Pancreas (tissue), 10 donors: ENCODE results near the gene SGMS1. TPM values are rescaled to one million over a fixed set of nuclear protein-coding genes. Genes with fewer than 3 reads are reported as not detected.

ENCODE experiments used
- ATAC-seq, 4 donors: fragments of 200-7000 bp; cut with Tn5 transposase; one replicate each; pipeline versions ENCODE4 v1.8.0 to v1.9.1; 2020; ENCODE audit warnings: mild to moderate bottlenecking in 4 of 4, moderate library complexity in 4 of 4
- DNase-seq, 6 donors: peaks; one replicate each; pipeline ENCODE4 v3.0.0-alpha.2; 2020
- FAIRE-seq: peaks from 2 replicates; lab custom pipeline; 2012; peaks lifted over from hg19 to GRCh38; lab: Jason Lieb, UNC
- H3K27ac ChIP-seq, 4 donors: fragments of 200-600 bp; sonication (generic); 1 replicate in 3 of 4; 2 replicates in 1 of 4; pipeline versions ENCODE4 v1.5.0 to v1.8.0; 2020
- H3K27me3 ChIP-seq, 4 donors: fragments of 200-600 bp; one replicate each; pipeline ENCODE4 v1.8.0; 2021
- H3K36me3 ChIP-seq, 3 donors: fragments of 200-600 bp; sonication (generic) in 1 of 3; one replicate each; pipeline versions ENCODE4 v1.5.0 to v1.8.0; 2020 to 2021
- H3K4me1 ChIP-seq, 3 donors: fragments of 200-600 bp; one replicate each; pipeline ENCODE4 v1.8.0; 2021
- H3K4me3 ChIP-seq, 4 donors: fragments of 200-600 bp; sonication (generic) in 2 of 4; one replicate each; pipeline versions ENCODE4 v1.5.0 to v1.8.0; 2020 to 2021
- H3K9me3 ChIP-seq, 4 donors: fragments of 200-600 bp; one replicate each; pipeline ENCODE4 v1.8.0; 2021
- CTCF ChIP-seq, 4 donors: fragments of 200-600 bp; sonication (generic) in 3 of 4; IDR thresholded peaks; one replicate each; pipeline versions ENCODE4 v1.5.0 to v1.8.0; 2021; ENCODE audit warnings: antibody characterized with exemption in 4 of 4
- WGBS, 2 donors: extraction: QIAGEN DNeasy Blood & Tissue Kit; methylation state at CpG; one replicate each; pipeline ENCODE4 v1.1.7; 2013; 5-methylcytosine and 5-hydroxymethylcytosine counted together
- intact Hi-C, 3 donors: fragments of 100-400 bp; cut with DNase I; formaldehyde crosslinking; loops; one replicate each; pipeline versions ENCODE4 v1.11.1 to v1.14.2; 2022
- polyA plus RNA-seq, 2 donors: library from polyadenylated mRNA; stranded (reverse); fragments of 200-250 nt; gene quantifications; one replicate each; pipeline ENCODE4 v1.2.3, GENCODE V29; 2013
- total RNA-seq, 6 donors: library from RNA; stranded (reverse); fragmentation: NEBNext Ultra II Directional in 4 of 6; extraction: Animal tissue kit (Norgen Biotek cat#: 25700) in 4 of 6; gene quantifications; one replicate each; pipeline versions ENCODE4 v1.2.1 to v1.2.4, GENCODE V29; 2021 to 2023
- donor health status: healthy with polysubstance abuse.
- donor health status: DM: no; HTN: no; CAD: no; lungs with moderate emphysema.
- donor health status: DM: no; HTN: no; CAD: no.
- donor health status: control.
- donor health status: control.
- donor health status: Bipolar disorder and iron deficiency.
- donor health status: DM: yes; HTN: yes; CAD: no.
- donor health status: DM: no; HTN: no; CAD: no.
- donor health status: DM: no; HTN: no; CAD: no.
- donor health status: DM: yes; HTN: yes; CAD: no.

The SGMS1 gene
- total and polyA plus RNA-seq, 8 donors = 4.8 to 21.6 (median 13.2) TPM

GRCh38 chr10:50604049-50604640 is 19.6 kb downstream of the SGMS1 start:
- no peak for DNase-seq
- Histone ChIP-seq H3K27me3 (no peaks in the 10 kb centered on the region), H3K9me3 (no peaks in the 10 kb centered on the region), H3K4me3 (no peak overlapping the region), H3K27ac (peak overlapping the region in 3 of 4 donors; percentile 31 to 75 (median 70)), H3K4me1 (peaks cover 50 to 75% (median 65%) of the 10 kb centered on the region in 3 donors), H3K36me3 (no peaks in the 10 kb centered on the region)
- intact Hi-C loops = no loop called here
- no peak for TF ChIP-seq CTCF (IDR thresholded peaks at IDR 0.05)
- no peak for FAIRE-seq
- ATAC-seq = peak; percentile 19 to 41 (median 32)
- 5 to 10% methylated on average over 8 of the region's 8 CpGs for WGBS, 2 donors

DNA sequence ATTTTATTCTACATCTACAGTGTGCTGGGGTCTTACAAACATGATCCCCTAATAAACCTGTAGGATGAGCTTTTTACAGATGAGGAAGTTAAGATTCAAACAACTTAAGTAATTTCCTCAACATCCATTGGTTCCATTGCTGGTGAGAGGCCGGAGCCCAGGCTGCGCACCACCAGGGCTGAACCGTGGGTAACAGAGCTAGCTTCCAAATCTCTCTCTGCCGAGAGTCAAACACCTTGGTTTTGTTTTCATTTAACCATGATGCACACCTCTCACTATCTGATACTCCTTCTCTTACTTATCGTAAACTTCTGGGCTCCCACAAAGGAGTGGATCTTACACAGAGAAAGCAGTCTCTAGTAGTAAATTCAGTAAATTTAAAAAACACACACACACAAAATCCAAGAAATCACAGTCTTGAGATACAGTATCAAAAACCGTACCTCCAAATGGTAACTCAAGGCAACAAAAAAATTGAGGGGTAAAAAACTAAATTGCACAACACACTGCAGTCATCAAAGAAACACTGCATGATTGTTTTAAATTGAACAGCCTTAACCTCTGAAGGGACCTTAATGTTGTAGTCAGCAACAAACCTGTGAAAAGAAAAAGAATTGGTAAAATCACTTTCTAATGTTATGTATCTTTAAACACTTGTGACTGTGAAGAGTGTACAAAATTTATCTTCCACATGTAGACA is 20.5 kb downstream of the SGMS1 start:
- Histone ChIP-seq H3K27me3 (no peaks in the 10 kb centered on the region), H3K27ac (peak overlapping the region; percentile 17 to 75 (median 50)), H3K4me1 (peaks cover 52 to 73% (median 67%) of the 10 kb centered on the region in 3 donors), H3K36me3 (no peaks in the 10 kb centered on the region), H3K4me3 (no peak overlapping the region), H3K9me3 (no peaks in the 10 kb centered on the region)
- no peak for DNase-seq
- 54% methylated on average over 6 of the region's 6 CpGs for WGBS, 2 donors
- ATAC-seq = no peak
- no peak for TF ChIP-seq CTCF (IDR thresholded peaks at IDR 0.05)
- no peak for FAIRE-seq
- intact Hi-C loops = no loop called here

DNA sequence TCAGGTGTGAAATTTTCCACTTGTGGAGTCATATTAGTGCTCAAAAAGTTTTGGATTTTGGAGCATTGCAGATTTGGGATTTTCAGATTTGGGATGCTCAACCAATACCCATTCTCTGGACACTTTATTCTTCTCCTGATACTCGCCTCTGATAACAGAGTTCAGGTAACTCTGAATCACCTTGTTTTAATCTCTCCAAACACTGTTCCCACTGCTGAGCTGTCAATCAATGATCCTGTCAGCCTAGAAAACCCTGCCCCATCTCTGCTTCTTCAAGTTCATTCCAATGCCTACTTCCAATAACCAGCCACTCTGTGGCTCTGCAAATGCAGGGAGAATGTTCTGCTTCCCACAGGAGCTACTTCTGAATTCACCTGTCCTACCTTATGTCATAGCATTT is 21.8 kb downstream of the SGMS1 start:
- intact Hi-C loops = no loop called here
- Histone ChIP-seq H3K4me1 (peaks cover 49 to 66% (median 64%) of the 10 kb centered on the region in 3 donors), H3K9me3 (no peaks in the 10 kb centered on the region), H3K36me3 (no peaks in the 10 kb centered on the region), H3K27me3 (no peaks in the 10 kb centered on the region), H3K27ac (no peak overlapping the region), H3K4me3 (no peak overlapping the region)
- ATAC-seq = no peak
- DNase-seq = no peak
- WGBS, 2 donors = 71 to 81% methylated on average over 1 of the region's 1 CpG
- FAIRE-seq = no peak
- TF ChIP-seq CTCF (IDR thresholded peaks at IDR 0.05) = no peak

- 90 to 93% methylated on average over 2 of the region's 2 CpGs for WGBS, 2 donors
- no peaks in the 10 kb centered on the region for H3K27me3 ChIP-seq
- H3K4me3 ChIP-seq = no peak overlapping the region
- peaks cover 44 to 65% (median 64%) of the 10 kb centered on the region in 3 donors for H3K4me1 ChIP-seq
- ATAC-seq = no peak
- no peak overlapping the region for H3K27ac ChIP-seq
- no peak for TF ChIP-seq CTCF (IDR thresholded peaks at IDR 0.05)
- H3K36me3 ChIP-seq = no peaks in the 10 kb centered on the region
- no peak for DNase-seq
- FAIRE-seq = no peak
- intact Hi-C loops = no loop called here
- H3K9me3 ChIP-seq = no peaks in the 10 kb centered on the region
These were observed 22.8 kb downstream of the SGMS1 start for GRCh38 chr10:50600831-50601477.
